Measurements from ENCODE around the gene MXRA7. TPM values are rescaled to one million over a fixed set of nuclear protein-coding genes. Genes with fewer than 3 reads are reported as not detected.
A peak's percentile ranks its signal among the peaks of the same experiment; 100 is the strongest.

MXRA7 gene
- total RNA-seq, 1 donor from 2014 or later, result 411 TPM

GRCh38 chr17:76676629-76677028 lies 34.1 kb downstream of the MXRA7 start:
- intact Hi-C loops (cut with micrococcal nuclease), result loop anchor here (10.0 kb wide), 2 partner anchors 48 to 152 kb away; partner anchors contain the start of genes JMJD6 and METTL23
- Histone ChIP-seq H3K27ac (replicated peaks) (peak overlapping the region; percentile 4), H3K4me3 (no peak overlapping the region), H3K27me3 (ENCODE audit: low read depth) (no peaks in the 10 kb centered on the region), H3K36me3 (peaks cover 33% of the 10 kb centered on the region), H3K9me3 (replicated peaks) (no peaks in the 10 kb centered on the region), H3K4me1 (peaks cover 22% of the 10 kb centered on the region)
- no peak for DNase-seq
- no peak for TF ChIP-seq CTCF (IDR thresholded peaks at IDR 0.05; ENCODE audit: borderline replicate concordance)

GRCh38 chr17:76675648-76676047 lies 35.1 kb downstream of the MXRA7 start:
- Histone ChIP-seq H3K27ac (replicated peaks) (no peak overlapping the region), H3K4me3 (no peak overlapping the region), H3K4me1 (peaks cover 19% of the 10 kb centered on the region), H3K9me3 (replicated peaks) (no peaks in the 10 kb centered on the region), H3K27me3 (ENCODE audit: low read depth) (no peaks in the 10 kb centered on the region), H3K36me3 (peaks cover 30% of the 10 kb centered on the region)
- intact Hi-C loops (cut with micrococcal nuclease), result loop anchor here (10.0 kb wide), 2 partner anchors 49 to 151 kb away; partner anchors contain the start of genes JMJD6 and METTL23
- DNase-seq, result no peak
- TF ChIP-seq CTCF (IDR thresholded peaks at IDR 0.05; ENCODE audit: borderline replicate concordance), result no peak

GRCh38 chr17:76674600-76674999 lies 36.2 kb downstream of the MXRA7 start:
- Histone ChIP-seq H3K36me3 (peaks cover 24% of the 10 kb centered on the region), H3K4me3 (no peak overlapping the region), H3K27ac (replicated peaks) (no peak overlapping the region), H3K4me1 (peaks cover 26% of the 10 kb centered on the region), H3K27me3 (ENCODE audit: low read depth) (no peaks in the 10 kb centered on the region), H3K9me3 (replicated peaks) (no peaks in the 10 kb centered on the region)
- intact Hi-C loops (cut with micrococcal nuclease), result loop anchor here (10.0 kb wide), 2 partner anchors 50 to 150 kb away; partner anchors contain the start of genes JMJD6 and METTL23
- DNase-seq, result no peak
- no peak for TF ChIP-seq CTCF (IDR thresholded peaks at IDR 0.05; ENCODE audit: borderline replicate concordance)

- Histone ChIP-seq H3K4me1 (peaks cover 26% of the 10 kb centered on the region), H3K4me3 (no peak overlapping the region), H3K9me3 (replicated peaks) (no peaks in the 10 kb centered on the region), H3K27me3 (ENCODE audit: low read depth) (no peaks in the 10 kb centered on the region), H3K27ac (replicated peaks) (peak overlapping the region; percentile 93), H3K36me3 (peaks cover 24% of the 10 kb centered on the region)
- TF ChIP-seq CTCF (IDR thresholded peaks at IDR 0.05; ENCODE audit: borderline replicate concordance), result no peak
- intact Hi-C loops (cut with micrococcal nuclease), result loop anchor here (10.0 kb wide), 2 partner anchors 51 to 149 kb away; partner anchors contain the start of genes JMJD6 and METTL23
- DNase-seq, result no peak
These were observed 37.0 kb downstream of the MXRA7 start for GRCh38 chr17:76673729-76674128.

GRCh38 chr17:76672892-76673291 lies 37.9 kb downstream of the MXRA7 start:
- no peak for DNase-seq
- peaks cover 26% of the 10 kb centered on the region for H3K4me1 ChIP-seq
- intact Hi-C loops (cut with micrococcal nuclease), result loop anchor here (10.0 kb wide), 2 partner anchors 52 to 148 kb away; partner anchors contain the start of genes JMJD6 and METTL23
- no peak for TF ChIP-seq CTCF (IDR thresholded peaks at IDR 0.05; ENCODE audit: borderline replicate concordance)
- H3K27me3 ChIP-seq (ENCODE audit: low read depth), result no peaks in the 10 kb centered on the region
- H3K4me3 ChIP-seq, result no peak overlapping the region
- H3K36me3 ChIP-seq, result peaks cover 24% of the 10 kb centered on the region
- peak overlapping the region; percentile 93 for H3K27ac ChIP-seq (replicated peaks)
- no peaks in the 10 kb centered on the region for H3K9me3 ChIP-seq (replicated peaks)
